Liver (tissue), 9 donors: Measurements from ENCODE around the gene OXTR. TPM values are rescaled to one million over a fixed set of nuclear protein-coding genes. Genes with fewer than 3 reads are reported as not detected.

Source experiments
- DNase-seq: peaks from one replicate; pipeline ENCODE4 v3.0.0-alpha.2; 2017; ENCODE audit warnings: low spot score
- H3K27ac ChIP-seq, 2 donors: one replicate each; pipeline ENCODE4 v1.7.0; 2013; ENCODE audit warnings: inconsistent platforms in 2 of 2, low read length in 2 of 2, control low read depth in 1 of 2, low read depth in 1 of 2, mild to moderate bottlenecking in 1 of 2
- H3K27me3 ChIP-seq, 4 donors: one replicate each; pipeline versions ENCODE4 v1.6.1 to v1.7.0; 2013; ENCODE audit warnings: low read length in 3 of 4, inconsistent platforms in 1 of 4, mild to moderate bottlenecking in 1 of 4, moderate library complexity in 1 of 4; ENCODE audit not compliant: control insufficient read depth in 4 of 4, insufficient read depth in 4 of 4
- H3K36me3 ChIP-seq, 4 donors: one replicate each; pipeline versions ENCODE4 v1.6.1 to v1.7.0; 2013; ENCODE audit warnings: low read length in 3 of 4, mild to moderate bottlenecking in 3 of 4, low read depth in 1 of 4, moderate library complexity in 1 of 4; ENCODE audit not compliant: control insufficient read depth in 4 of 4, insufficient read depth in 3 of 4
- H3K4me1 ChIP-seq, 4 donors: one replicate each; pipeline versions ENCODE4 v1.6.1 to v1.7.0; 2013; ENCODE audit warnings: low read length in 3 of 4, mild to moderate bottlenecking in 3 of 4, moderate library complexity in 1 of 4; ENCODE audit not compliant: control insufficient read depth in 4 of 4, insufficient read depth in 4 of 4
- H3K4me3 ChIP-seq, 3 donors: one replicate each; pipeline versions ENCODE4 v1.6.1 to v1.7.0; 2013; ENCODE audit warnings: low read length in 3 of 3, control low read depth in 1 of 3, low read depth in 1 of 3, mild to moderate bottlenecking in 1 of 3
- H3K9ac ChIP-seq, 2 donors: one replicate each; pipeline ENCODE4 v1.7.0; 2013; ENCODE audit warnings: low read length in 2 of 2, mild to moderate bottlenecking in 2 of 2, moderate library complexity in 2 of 2, control low read depth in 1 of 2, low read depth in 1 of 2
- H3K9me3 ChIP-seq, 4 donors: one replicate each; pipeline versions ENCODE4 v1.6.1 to v1.7.0; 2013; ENCODE audit warnings: low read length in 3 of 4; ENCODE audit not compliant: control insufficient read depth in 4 of 4
- FOXA1 ChIP-seq: IDR thresholded peaks from 2 replicates; pipeline ENCODE4 v1.6.1; 2016; ENCODE audit warnings: antibody characterized with exemption
- FOXA2 ChIP-seq: IDR thresholded peaks from 2 replicates; pipeline ENCODE4 v1.6.1; 2016; ENCODE audit warnings: antibody characterized with exemption
- GABPA ChIP-seq, 2 donors: IDR thresholded peaks in 1 of 2; conservative IDR thresholded peaks in 1 of 2; 2 replicates each; pipeline ENCODE4 v1.6.1; 2016; ENCODE audit warnings: antibody characterized with exemption in 2 of 2, mild to moderate bottlenecking in 1 of 2, moderate library complexity in 1 of 2
- JUND ChIP-seq, 2 donors: IDR thresholded peaks; 2 replicates each; pipeline ENCODE4 v1.6.1; 2016; ENCODE audit warnings: antibody characterized with exemption in 2 of 2
- RAD21 ChIP-seq, 2 donors: IDR thresholded peaks; 2 replicates each; pipeline ENCODE4 v1.6.1; 2016; ENCODE audit warnings: antibody characterized with exemption in 2 of 2, mild to moderate bottlenecking in 2 of 2
- RXRA ChIP-seq, 2 donors: IDR thresholded peaks; 2 replicates each; pipeline ENCODE4 v1.6.1; 2017 to 2018; ENCODE audit warnings: antibody characterized with exemption in 2 of 2, mild to moderate bottlenecking in 1 of 2
- SP1 ChIP-seq: IDR thresholded peaks from 2 replicates; pipeline ENCODE4 v1.6.1; 2018; ENCODE audit warnings: antibody characterized with exemption, mild to moderate bottlenecking
- TAF1 ChIP-seq: conservative IDR thresholded peaks from 2 replicates; pipeline ENCODE4 v1.6.1; 2016; ENCODE audit warnings: antibody characterized with exemption, mild to moderate bottlenecking
- YY1 ChIP-seq: IDR thresholded peaks from 2 replicates; pipeline ENCODE4 v1.6.1; 2016; ENCODE audit warnings: antibody characterized with exemption, mild to moderate bottlenecking
- WGBS: extraction: QIAGEN DNeasy Blood & Tissue Kit; methylation state at CpG from one replicate; pipeline ENCODE4 v1.1.7; 2013; 5-methylcytosine and 5-hydroxymethylcytosine counted together
- polyA plus RNA-seq, 2 donors: library from polyadenylated mRNA; stranded (reverse) in 1 of 2; unstranded in 1 of 2; fragments of 200-250 nt in 1 of 2; fragments of >200 nt in 1 of 2; fragmentation: Nextera tagmentation in 1 of 2; extraction: Ambion mirVana in 1 of 2; gene quantifications; one replicate each; pipeline versions ENCODE4 v1.2.1 to v1.2.3, GENCODE V29; 2013 to 2015
- total RNA-seq, 2 donors: library from RNA; depleted of rRNA; stranded (reverse); fragments of >200 nt; gene quantifications; one replicate each; pipeline ENCODE4 v1.2.3, GENCODE V29; 2014
- TF ChIP-seq, protein P1 (sequence below): IDR thresholded peaks from 2 replicates; pipeline ENCODE4 v1.6.1; 2016; ENCODE audit warnings: antibody characterized with exemption
- TF ChIP-seq, protein P2 (sequence below): fragments of 150-350 bp; IDR thresholded peaks from 2 replicates; pipeline ENCODE4 v1.5.1; 2017; ENCODE audit warnings: improper control_type of control experiment, low read depth, low read length; ENCODE audit not compliant: missing input control
- TF ChIP-seq, protein P3 (sequence below): IDR thresholded peaks from 2 replicates; pipeline ENCODE4 v1.6.1; 2016; ENCODE audit warnings: antibody characterized with exemption, mild to moderate bottlenecking
- TF ChIP-seq, protein P4 (sequence below): IDR thresholded peaks from 2 replicates; pipeline ENCODE4 v1.6.1; 2016; ENCODE audit warnings: antibody characterized with exemption
- donor health status: healthy.
- donor health status: healthy.
- donor health status: healthy.
- donor health status: healthy.
- donor health status: healthy.

Gene OXTR
- total and polyA plus RNA-seq, 4 donors = 0.05 to 0.28 (median 0.08) TPM; not detected in 1

DNA sequence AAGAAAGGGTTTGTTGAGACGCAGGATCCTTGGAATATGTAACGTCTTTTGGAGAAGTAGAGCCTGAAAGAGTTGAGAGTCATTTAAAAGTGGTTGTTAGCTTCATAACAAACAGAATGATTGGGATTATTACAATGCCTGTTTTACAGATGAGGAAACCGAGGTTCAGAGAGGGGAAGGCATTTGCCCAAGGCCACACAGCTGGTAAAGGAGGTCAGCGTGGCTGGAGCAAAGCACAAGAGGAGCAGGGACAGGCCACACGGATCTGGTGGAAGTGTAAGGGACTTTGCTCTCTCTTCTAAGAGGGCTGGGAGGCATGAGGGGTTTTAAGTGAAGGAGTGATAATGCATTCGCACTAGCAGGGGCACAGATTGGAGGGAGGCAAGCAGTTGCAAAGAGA, 6.2 kb upstream of the OXTR start:
- Histone ChIP-seq H3K36me3 (no peaks in the 10 kb centered on the region), H3K27ac (no peak overlapping the region)

DNA sequence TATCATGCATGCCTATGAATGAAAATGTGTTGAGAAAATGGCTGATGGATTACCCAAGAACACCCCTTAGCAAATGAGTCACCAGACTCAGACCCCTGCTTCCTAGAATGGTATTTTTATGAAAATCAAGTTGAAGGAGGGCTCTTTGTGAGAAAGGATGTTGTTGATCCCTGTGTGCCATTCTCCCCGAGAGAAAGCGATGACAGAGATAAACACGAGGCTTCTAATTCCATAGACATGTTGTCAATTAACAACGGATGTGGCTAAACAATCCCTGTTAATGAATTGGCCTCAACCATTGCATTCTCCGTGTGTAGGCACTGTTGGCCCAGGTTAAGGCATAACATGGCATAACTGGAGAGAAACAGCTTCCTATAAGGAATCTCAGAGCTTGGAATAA, 5.8 kb upstream of the OXTR start:
- Histone ChIP-seq H3K9ac (no peak overlapping the region), H3K27me3 (peaks cover 0 to 6% (median 1%) of the 10 kb centered on the region in 4 donors), H3K4me3 (no peak overlapping the region), H3K9me3 (no peaks in the 10 kb centered on the region), H3K4me1 (no peaks in the 10 kb centered on the region), H3K27ac (no peak overlapping the region), H3K36me3 (no peaks in the 10 kb centered on the region)
- DNase-seq = no peak
- 89% methylated on average over 5 of the region's 5 CpGs for WGBS
- TF ChIP-seq, protein P1, sequence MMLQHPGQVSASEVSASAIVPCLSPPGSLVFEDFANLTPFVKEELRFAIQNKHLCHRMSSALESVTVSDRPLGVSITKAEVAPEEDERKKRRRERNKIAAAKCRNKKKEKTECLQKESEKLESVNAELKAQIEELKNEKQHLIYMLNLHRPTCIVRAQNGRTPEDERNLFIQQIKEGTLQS = no peak
- TF ChIP-seq, protein P2, sequence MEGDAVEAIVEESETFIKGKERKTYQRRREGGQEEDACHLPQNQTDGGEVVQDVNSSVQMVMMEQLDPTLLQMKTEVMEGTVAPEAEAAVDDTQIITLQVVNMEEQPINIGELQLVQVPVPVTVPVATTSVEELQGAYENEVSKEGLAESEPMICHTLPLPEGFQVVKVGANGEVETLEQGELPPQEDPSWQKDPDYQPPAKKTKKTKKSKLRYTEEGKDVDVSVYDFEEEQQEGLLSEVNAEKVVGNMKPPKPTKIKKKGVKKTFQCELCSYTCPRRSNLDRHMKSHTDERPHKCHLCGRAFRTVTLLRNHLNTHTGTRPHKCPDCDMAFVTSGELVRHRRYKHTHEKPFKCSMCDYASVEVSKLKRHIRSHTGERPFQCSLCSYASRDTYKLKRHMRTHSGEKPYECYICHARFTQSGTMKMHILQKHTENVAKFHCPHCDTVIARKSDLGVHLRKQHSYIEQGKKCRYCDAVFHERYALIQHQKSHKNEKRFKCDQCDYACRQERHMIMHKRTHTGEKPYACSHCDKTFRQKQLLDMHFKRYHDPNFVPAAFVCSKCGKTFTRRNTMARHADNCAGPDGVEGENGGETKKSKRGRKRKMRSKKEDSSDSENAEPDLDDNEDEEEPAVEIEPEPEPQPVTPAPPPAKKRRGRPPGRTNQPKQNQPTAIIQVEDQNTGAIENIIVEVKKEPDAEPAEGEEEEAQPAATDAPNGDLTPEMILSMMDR = no peak
- TF ChIP-seq YY1 = no peak
- TF ChIP-seq TAF1 = no peak
- no peak for TF ChIP-seq SP1
- TF ChIP-seq RAD21 (IDR thresholded peaks at IDR 0.05) = no peak
- TF ChIP-seq, protein P3, sequence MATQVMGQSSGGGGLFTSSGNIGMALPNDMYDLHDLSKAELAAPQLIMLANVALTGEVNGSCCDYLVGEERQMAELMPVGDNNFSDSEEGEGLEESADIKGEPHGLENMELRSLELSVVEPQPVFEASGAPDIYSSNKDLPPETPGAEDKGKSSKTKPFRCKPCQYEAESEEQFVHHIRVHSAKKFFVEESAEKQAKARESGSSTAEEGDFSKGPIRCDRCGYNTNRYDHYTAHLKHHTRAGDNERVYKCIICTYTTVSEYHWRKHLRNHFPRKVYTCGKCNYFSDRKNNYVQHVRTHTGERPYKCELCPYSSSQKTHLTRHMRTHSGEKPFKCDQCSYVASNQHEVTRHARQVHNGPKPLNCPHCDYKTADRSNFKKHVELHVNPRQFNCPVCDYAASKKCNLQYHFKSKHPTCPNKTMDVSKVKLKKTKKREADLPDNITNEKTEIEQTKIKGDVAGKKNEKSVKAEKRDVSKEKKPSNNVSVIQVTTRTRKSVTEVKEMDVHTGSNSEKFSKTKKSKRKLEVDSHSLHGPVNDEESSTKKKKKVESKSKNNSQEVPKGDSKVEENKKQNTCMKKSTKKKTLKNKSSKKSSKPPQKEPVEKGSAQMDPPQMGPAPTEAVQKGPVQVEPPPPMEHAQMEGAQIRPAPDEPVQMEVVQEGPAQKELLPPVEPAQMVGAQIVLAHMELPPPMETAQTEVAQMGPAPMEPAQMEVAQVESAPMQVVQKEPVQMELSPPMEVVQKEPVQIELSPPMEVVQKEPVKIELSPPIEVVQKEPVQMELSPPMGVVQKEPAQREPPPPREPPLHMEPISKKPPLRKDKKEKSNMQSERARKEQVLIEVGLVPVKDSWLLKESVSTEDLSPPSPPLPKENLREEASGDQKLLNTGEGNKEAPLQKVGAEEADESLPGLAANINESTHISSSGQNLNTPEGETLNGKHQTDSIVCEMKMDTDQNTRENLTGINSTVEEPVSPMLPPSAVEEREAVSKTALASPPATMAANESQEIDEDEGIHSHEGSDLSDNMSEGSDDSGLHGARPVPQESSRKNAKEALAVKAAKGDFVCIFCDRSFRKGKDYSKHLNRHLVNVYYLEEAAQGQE = no peak
- no peak for TF ChIP-seq JUND (IDR thresholded peaks at IDR 0.05)

More for the DNA sequence above, 6.2 kb upstream of the OXTR start:
- Histone ChIP-seq H3K9ac (no peak overlapping the region), H3K9me3 (no peaks in the 10 kb centered on the region), H3K27me3 (peaks cover 0 to 6% (median 1%) of the 10 kb centered on the region in 4 donors), H3K4me1 (no peaks in the 10 kb centered on the region), H3K4me3 (no peak overlapping the region)
- 85% methylated on average over 6 of the region's 6 CpGs for WGBS
- TF ChIP-seq TAF1 = no peak
- TF ChIP-seq JUND (IDR thresholded peaks at IDR 0.05) = no peak
- no peak for TF ChIP-seq RAD21 (IDR thresholded peaks at IDR 0.05)
- no peak for TF ChIP-seq YY1
- no peak for TF ChIP-seq GABPA (IDR thresholded peaks at IDR 0.05 in 1 of 2, conservative IDR thresholded peaks at IDR 0.05 in 1 of 2)
- TF ChIP-seq, protein P1 = no peak
- TF ChIP-seq FOXA2 = no peak
- TF ChIP-seq, protein P3 = no peak
- TF ChIP-seq, protein P2 = no peak
- TF ChIP-seq, protein P4, sequence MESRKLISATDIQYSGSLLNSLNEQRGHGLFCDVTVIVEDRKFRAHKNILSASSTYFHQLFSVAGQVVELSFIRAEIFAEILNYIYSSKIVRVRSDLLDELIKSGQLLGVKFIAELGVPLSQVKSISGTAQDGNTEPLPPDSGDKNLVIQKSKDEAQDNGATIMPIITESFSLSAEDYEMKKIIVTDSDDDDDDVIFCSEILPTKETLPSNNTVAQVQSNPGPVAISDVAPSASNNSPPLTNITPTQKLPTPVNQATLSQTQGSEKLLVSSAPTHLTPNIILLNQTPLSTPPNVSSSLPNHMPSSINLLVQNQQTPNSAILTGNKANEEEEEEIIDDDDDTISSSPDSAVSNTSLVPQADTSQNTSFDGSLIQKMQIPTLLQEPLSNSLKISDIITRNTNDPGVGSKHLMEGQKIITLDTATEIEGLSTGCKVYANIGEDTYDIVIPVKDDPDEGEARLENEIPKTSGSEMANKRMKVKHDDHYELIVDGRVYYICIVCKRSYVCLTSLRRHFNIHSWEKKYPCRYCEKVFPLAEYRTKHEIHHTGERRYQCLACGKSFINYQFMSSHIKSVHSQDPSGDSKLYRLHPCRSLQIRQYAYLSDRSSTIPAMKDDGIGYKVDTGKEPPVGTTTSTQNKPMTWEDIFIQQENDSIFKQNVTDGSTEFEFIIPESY = no peak
- TF ChIP-seq RXRA (IDR thresholded peaks at IDR 0.05) = no peak
- no peak for TF ChIP-seq FOXA1
- no peak for DNase-seq
